Umbilical cord (tissue), 2 donors: ENCODE measurements around the gene PROK1. TPM values are rescaled to one million over a fixed set of nuclear protein-coding genes. Genes with fewer than 3 reads are reported as not detected.
"Not testable (repeated sequence)": the region's sequence is repeated elsewhere in the genome, so short reads cannot be mapped to it uniquely, and the experiment has no call there.

ENCODE experiments used
- DNase-seq: peaks from one replicate; pipeline ENCODE4 v3.0.0-alpha.2; 2015; ENCODE audit warnings: low spot score
- total RNA-seq: library from RNA; depleted of rRNA; stranded (reverse); fragments of >200 nt; gene quantifications from one replicate; pipeline ENCODE4 v1.2.3, GENCODE V29; 2014; ENCODE audit warnings: low replicate concordance; ENCODE audit not compliant: insufficient read depth

The PROK1 gene
- total RNA-seq, 1 donor from 2014 or later = not detected

- no peak for DNase-seq
Measured at GRCh38 chr1:110433803-110434202, 17.1 kb upstream of the PROK1 start.

GRCh38 chr1:110434946-110435345, 16.0 kb upstream of the PROK1 start:
- DNase-seq = no peak

GRCh38 chr1:110436635-110437034, 14.3 kb upstream of the PROK1 start:
- no peak for DNase-seq

- not testable (repeated sequence) for DNase-seq
Measured at GRCh38 chr1:110437645-110438299, 13.2 kb upstream of the PROK1 start.

- peak; percentile 68 for DNase-seq
Measured at GRCh38 chr1:110438893-110439292, 12.1 kb upstream of the PROK1 start.

GRCh38 chr1:110439873-110440272, 11.1 kb upstream of the PROK1 start:
- DNase-seq = not testable (repeated sequence)

- peak; percentile 64 for DNase-seq
Measured at GRCh38 chr1:110440877-110441276, 10.1 kb upstream of the PROK1 start.

GRCh38 chr1:110441888-110442287, 9.1 kb upstream of the PROK1 start:
- no peak for DNase-seq

GRCh38 chr1:110443451-110443850, 7.5 kb upstream of the PROK1 start:
- DNase-seq = no peak

GRCh38 chr1:110444561-110444960, 6.4 kb upstream of the PROK1 start:
- no peak for DNase-seq

- no peak for DNase-seq
Measured at GRCh38 chr1:110449661-110450651, 993 bp upstream of the PROK1 start.

- no peak for DNase-seq
Measured at GRCh38 chr1:110452330-110452729, 1.4 kb downstream of the PROK1 start.

GRCh38 chr1:110453829-110454228, 2.9 kb downstream of the PROK1 start:
- no peak for DNase-seq

GRCh38 chr1:110454328-110454727, 3.4 kb downstream of the PROK1 start:
- no peak for DNase-seq

- no peak for DNase-seq
Measured at GRCh38 chr1:110455151-110455550, 4.2 kb downstream of the PROK1 start.

GRCh38 chr1:110457206-110457605, 6.3 kb downstream of the PROK1 start:
- no peak for DNase-seq

- peak; percentile 85 for DNase-seq
Measured at GRCh38 chr1:110460253-110461220, 9.6 kb downstream of the PROK1 start.

GRCh38 chr1:110462093-110462492, 11.1 kb downstream of the PROK1 start:
- no peak for DNase-seq

GRCh38 chr1:110462964-110463363, 12.0 kb downstream of the PROK1 start:
- DNase-seq = peak; percentile 29

GRCh38 chr1:110463725-110464124, 12.8 kb downstream of the PROK1 start:
- DNase-seq = no peak

- peak; percentile 69 for DNase-seq
Measured at GRCh38 chr1:110464340-110464739, 13.4 kb downstream of the PROK1 start.
